ENCODE measurements around the gene GNA15. TPM values are rescaled to one million over a fixed set of nuclear protein-coding genes. Genes with fewer than 3 reads are reported as not detected.

GNA15 gene
- total and polyA plus RNA-seq, 2 donors (not counting 1 experiment from before 2014, with no cell fraction given) = not detected

GRCh38 chr19:3148503-3148902 is 12.7 kb downstream of the GNA15 start:
- H4K20me1 ChIP-seq (ENCODE audit: control insufficient read depth, extremely low read depth, insufficient read depth, low read length) = no peaks in the 10 kb centered on the region
- H3K79me2 ChIP-seq (ENCODE audit: control insufficient read depth, insufficient read depth, low read length) = no peaks in the 10 kb centered on the region
- no peak overlapping the region for H2AFZ ChIP-seq (ENCODE audit: low read length)
- H3K27ac ChIP-seq (ENCODE audit: insufficient read depth, low read length) = no peak overlapping the region
- no peaks in the 10 kb centered on the region for H3K27me3 ChIP-seq (ENCODE audit: control insufficient read depth, insufficient read depth, low read length)
- TF ChIP-seq, protein P1, sequence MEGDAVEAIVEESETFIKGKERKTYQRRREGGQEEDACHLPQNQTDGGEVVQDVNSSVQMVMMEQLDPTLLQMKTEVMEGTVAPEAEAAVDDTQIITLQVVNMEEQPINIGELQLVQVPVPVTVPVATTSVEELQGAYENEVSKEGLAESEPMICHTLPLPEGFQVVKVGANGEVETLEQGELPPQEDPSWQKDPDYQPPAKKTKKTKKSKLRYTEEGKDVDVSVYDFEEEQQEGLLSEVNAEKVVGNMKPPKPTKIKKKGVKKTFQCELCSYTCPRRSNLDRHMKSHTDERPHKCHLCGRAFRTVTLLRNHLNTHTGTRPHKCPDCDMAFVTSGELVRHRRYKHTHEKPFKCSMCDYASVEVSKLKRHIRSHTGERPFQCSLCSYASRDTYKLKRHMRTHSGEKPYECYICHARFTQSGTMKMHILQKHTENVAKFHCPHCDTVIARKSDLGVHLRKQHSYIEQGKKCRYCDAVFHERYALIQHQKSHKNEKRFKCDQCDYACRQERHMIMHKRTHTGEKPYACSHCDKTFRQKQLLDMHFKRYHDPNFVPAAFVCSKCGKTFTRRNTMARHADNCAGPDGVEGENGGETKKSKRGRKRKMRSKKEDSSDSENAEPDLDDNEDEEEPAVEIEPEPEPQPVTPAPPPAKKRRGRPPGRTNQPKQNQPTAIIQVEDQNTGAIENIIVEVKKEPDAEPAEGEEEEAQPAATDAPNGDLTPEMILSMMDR (conservative IDR thresholded peaks at IDR 0.05 in 1 of 2, IDR thresholded peaks at IDR 0.05 in 1 of 2; ENCODE audit: low read depth in 1 of 2, low read length in 2 of 2) = no peak
- TF ChIP-seq EZH2 (IDR thresholded peaks at IDR 0.05; ENCODE audit: low read length, missing control alignments) = no peak
- H3K4me2 ChIP-seq (ENCODE audit: extremely low read depth, insufficient read depth, low read length) = no peak overlapping the region
- H3K9me3 ChIP-seq (ENCODE audit: control insufficient read depth, insufficient read depth, low read depth, low read length) = no peaks in the 10 kb centered on the region
- H3K9ac ChIP-seq (ENCODE audit: insufficient read depth, low read length) = no peak overlapping the region
- DNase-seq (ENCODE audit: low read depth in 2 of 2) = no peak
- no peak overlapping the region for H3K4me3 ChIP-seq (replicated peaks in 1 of 4; ENCODE audit: control extremely low read depth in 1 of 4, insufficient read depth in 1 of 4, low read depth in 3 of 4, low read length in 4 of 4)
- H3K36me3 ChIP-seq (ENCODE audit: control insufficient read depth, insufficient read depth, low read length) = no peaks in the 10 kb centered on the region
- no peaks in the 10 kb centered on the region for H3K4me1 ChIP-seq (ENCODE audit: control insufficient read depth, extremely low read depth, insufficient read depth, low read length)

- no peak overlapping the region for H2AFZ ChIP-seq (ENCODE audit: low read length)
- TF ChIP-seq, protein P1 (conservative IDR thresholded peaks at IDR 0.05 in 1 of 2, IDR thresholded peaks at IDR 0.05 in 1 of 2; ENCODE audit: low read depth in 1 of 2, low read length in 2 of 2) = no peak
- TF ChIP-seq EZH2 (IDR thresholded peaks at IDR 0.05; ENCODE audit: low read length, missing control alignments) = no peak
- no peak overlapping the region for H3K4me3 ChIP-seq (replicated peaks in 1 of 4; ENCODE audit: control extremely low read depth in 1 of 4, insufficient read depth in 1 of 4, low read depth in 3 of 4, low read length in 4 of 4)
- H3K27ac ChIP-seq (ENCODE audit: insufficient read depth, low read length) = no peak overlapping the region
- H3K9me3 ChIP-seq (ENCODE audit: control insufficient read depth, insufficient read depth, low read depth, low read length) = no peaks in the 10 kb centered on the region
- no peak overlapping the region for H3K4me2 ChIP-seq (ENCODE audit: extremely low read depth, insufficient read depth, low read length)
- no peaks in the 10 kb centered on the region for H3K36me3 ChIP-seq (ENCODE audit: control insufficient read depth, insufficient read depth, low read length)
- no peak overlapping the region for H3K9ac ChIP-seq (ENCODE audit: insufficient read depth, low read length)
- H3K4me1 ChIP-seq (ENCODE audit: control insufficient read depth, extremely low read depth, insufficient read depth, low read length) = no peaks in the 10 kb centered on the region
- H3K27me3 ChIP-seq (ENCODE audit: control insufficient read depth, insufficient read depth, low read length) = no peaks in the 10 kb centered on the region
- no peaks in the 10 kb centered on the region for H4K20me1 ChIP-seq (ENCODE audit: control insufficient read depth, extremely low read depth, insufficient read depth, low read length)
- H3K79me2 ChIP-seq (ENCODE audit: control insufficient read depth, insufficient read depth, low read length) = no peaks in the 10 kb centered on the region
- DNase-seq (ENCODE audit: low read depth in 2 of 2) = no peak
These were observed 13.3 kb downstream of the GNA15 start for GRCh38 chr19:3149089-3149488.

DNA sequence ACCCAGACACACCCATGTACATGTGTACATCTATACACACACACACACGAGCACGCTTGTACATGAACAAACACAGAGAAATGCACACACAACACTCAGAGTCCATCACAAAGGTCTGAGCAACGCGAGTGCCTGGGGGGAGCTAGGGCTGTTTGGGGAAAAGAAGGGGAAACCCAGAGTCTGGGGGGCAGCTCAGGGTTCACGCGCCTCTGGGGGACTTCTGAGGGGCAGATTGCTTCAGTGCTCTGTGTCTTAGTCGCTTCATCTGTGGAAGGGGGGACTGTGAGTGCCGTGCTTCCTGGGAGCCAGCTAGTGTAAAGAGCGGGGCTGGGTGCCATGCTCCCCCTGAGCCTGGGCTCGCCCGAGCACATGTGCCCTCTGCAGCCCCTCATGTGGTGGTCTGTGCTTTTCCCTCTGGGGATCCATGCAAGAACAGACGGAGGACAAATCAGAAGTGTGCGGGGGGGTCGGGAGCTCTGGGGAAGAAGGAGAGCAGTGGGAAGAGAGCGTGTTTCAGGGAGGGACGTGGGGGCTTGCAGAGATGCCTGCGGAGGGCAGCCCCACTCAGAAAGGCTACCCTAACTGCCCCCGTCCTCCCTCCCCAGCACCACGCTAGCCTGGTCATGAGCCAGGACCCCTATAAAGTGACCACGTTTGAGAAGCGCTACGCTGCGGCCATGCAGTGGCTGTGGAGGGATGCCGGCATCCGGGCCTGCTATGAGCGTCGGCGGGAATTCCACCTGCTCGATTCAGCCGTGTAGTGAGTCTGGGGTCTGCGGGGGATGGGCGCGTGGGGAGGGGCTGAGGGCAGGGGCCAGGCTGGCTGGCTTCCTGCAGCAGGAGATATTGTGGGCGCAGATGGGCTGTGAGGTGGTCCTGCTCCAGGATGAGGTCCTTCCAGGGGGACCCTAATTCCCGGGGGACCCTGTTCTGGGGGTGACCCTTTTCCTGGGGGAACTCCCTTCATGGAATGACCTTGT is 14.0 kb downstream of the GNA15 start:
- no peak overlapping the region for H3K4me3 ChIP-seq (replicated peaks in 1 of 4; ENCODE audit: control extremely low read depth in 1 of 4, insufficient read depth in 1 of 4, low read depth in 3 of 4, low read length in 4 of 4)
- no peak overlapping the region for H2AFZ ChIP-seq (ENCODE audit: low read length)
- H3K36me3 ChIP-seq (ENCODE audit: control insufficient read depth, insufficient read depth, low read length) = no peaks in the 10 kb centered on the region
- no peak overlapping the region for H3K9ac ChIP-seq (ENCODE audit: insufficient read depth, low read length)
- no peak for DNase-seq (ENCODE audit: low read depth in 2 of 2)
- no peak for TF ChIP-seq EZH2 (IDR thresholded peaks at IDR 0.05; ENCODE audit: low read length, missing control alignments)
- TF ChIP-seq, protein P1 (conservative IDR thresholded peaks at IDR 0.05 in 1 of 2, IDR thresholded peaks at IDR 0.05 in 1 of 2; ENCODE audit: low read depth in 1 of 2, low read length in 2 of 2) = no peak
- no peaks in the 10 kb centered on the region for H3K79me2 ChIP-seq (ENCODE audit: control insufficient read depth, insufficient read depth, low read length)
- H3K27me3 ChIP-seq (ENCODE audit: control insufficient read depth, insufficient read depth, low read length) = no peaks in the 10 kb centered on the region
- H3K4me1 ChIP-seq (ENCODE audit: control insufficient read depth, extremely low read depth, insufficient read depth, low read length) = peaks cover 3% of the 10 kb centered on the region
- no peaks in the 10 kb centered on the region for H4K20me1 ChIP-seq (ENCODE audit: control insufficient read depth, extremely low read depth, insufficient read depth, low read length)
- no peak overlapping the region for H3K4me2 ChIP-seq (ENCODE audit: extremely low read depth, insufficient read depth, low read length)
- H3K27ac ChIP-seq (ENCODE audit: insufficient read depth, low read length) = no peak overlapping the region
- H3K9me3 ChIP-seq (ENCODE audit: control insufficient read depth, insufficient read depth, low read depth, low read length) = no peaks in the 10 kb centered on the region
